ENCODE measurements around the gene MRAP.

Gene MRAP

GRCh38 chr21:32350211-32350980 is 51.7 kb downstream of the MRAP start:
- no peaks in the 10 kb centered on the region for H4K20me1 ChIP-seq (ENCODE audit: control insufficient read depth, insufficient read depth, low read depth, low read length)
- peaks cover 99% of the 10 kb centered on the region for H3K36me3 ChIP-seq (ENCODE audit: control insufficient read depth, low read length)
- H3K79me2 ChIP-seq (ENCODE audit: control insufficient read depth, low read length), result no peaks in the 10 kb centered on the region
- no peaks in the 10 kb centered on the region for H3K27me3 ChIP-seq (ENCODE audit: control insufficient read depth, low read length)
- no peak overlapping the region for H3K27ac ChIP-seq (ENCODE audit: low read depth, low read length)
- H3K4me2 ChIP-seq (ENCODE audit: low read length), result no peak overlapping the region
- H3K4me3 ChIP-seq (ENCODE audit: low read length), result no peak overlapping the region
- no peak for TF ChIP-seq EZH2phosphoT487 (IDR thresholded peaks at IDR 0.05; ENCODE audit: borderline replicate concordance, low read length)
- TF ChIP-seq, protein P1, sequence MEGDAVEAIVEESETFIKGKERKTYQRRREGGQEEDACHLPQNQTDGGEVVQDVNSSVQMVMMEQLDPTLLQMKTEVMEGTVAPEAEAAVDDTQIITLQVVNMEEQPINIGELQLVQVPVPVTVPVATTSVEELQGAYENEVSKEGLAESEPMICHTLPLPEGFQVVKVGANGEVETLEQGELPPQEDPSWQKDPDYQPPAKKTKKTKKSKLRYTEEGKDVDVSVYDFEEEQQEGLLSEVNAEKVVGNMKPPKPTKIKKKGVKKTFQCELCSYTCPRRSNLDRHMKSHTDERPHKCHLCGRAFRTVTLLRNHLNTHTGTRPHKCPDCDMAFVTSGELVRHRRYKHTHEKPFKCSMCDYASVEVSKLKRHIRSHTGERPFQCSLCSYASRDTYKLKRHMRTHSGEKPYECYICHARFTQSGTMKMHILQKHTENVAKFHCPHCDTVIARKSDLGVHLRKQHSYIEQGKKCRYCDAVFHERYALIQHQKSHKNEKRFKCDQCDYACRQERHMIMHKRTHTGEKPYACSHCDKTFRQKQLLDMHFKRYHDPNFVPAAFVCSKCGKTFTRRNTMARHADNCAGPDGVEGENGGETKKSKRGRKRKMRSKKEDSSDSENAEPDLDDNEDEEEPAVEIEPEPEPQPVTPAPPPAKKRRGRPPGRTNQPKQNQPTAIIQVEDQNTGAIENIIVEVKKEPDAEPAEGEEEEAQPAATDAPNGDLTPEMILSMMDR (IDR thresholded peaks at IDR 0.05; ENCODE audit: low read depth, low read length, poor library complexity, severe bottlenecking), result no peak
- H3F3A ChIP-seq (ENCODE audit: control insufficient read depth, insufficient read depth), result no peaks in the 10 kb centered on the region
- H3K4me1 ChIP-seq (ENCODE audit: control insufficient read depth, low read length), result no peaks in the 10 kb centered on the region
- H3K9me2 ChIP-seq (replicated peaks; ENCODE audit: control insufficient read depth, low read length), result no peaks in the 10 kb centered on the region
- H3K9me3 ChIP-seq (ENCODE audit: control insufficient read depth, insufficient read depth, low read length), result peaks cover 12% of the 10 kb centered on the region

GRCh38 chr21:32350981-32351380 is 52.3 kb downstream of the MRAP start:
- Histone ChIP-seq H3F3A (ENCODE audit: control insufficient read depth, insufficient read depth) (no peaks in the 10 kb centered on the region), H3K27ac (ENCODE audit: low read depth, low read length) (no peak overlapping the region), H3K27me3 (ENCODE audit: control insufficient read depth, low read length) (no peaks in the 10 kb centered on the region), H3K79me2 (ENCODE audit: control insufficient read depth, low read length) (no peaks in the 10 kb centered on the region), H3K9me3 (ENCODE audit: control insufficient read depth, insufficient read depth, low read length) (peaks cover 10% of the 10 kb centered on the region; the same call in 1 of the 2 replicates), H3K4me3 (ENCODE audit: low read length) (no peak overlapping the region), H3K4me2 (ENCODE audit: low read length) (no peak overlapping the region), H3K4me1 (ENCODE audit: control insufficient read depth, low read length) (no peaks in the 10 kb centered on the region), H4K20me1 (ENCODE audit: control insufficient read depth, insufficient read depth, low read depth, low read length) (no peaks in the 10 kb centered on the region), H3K36me3 (ENCODE audit: control insufficient read depth, low read length) (peaks cover 99% of the 10 kb centered on the region), H3K9me2 (replicated peaks; ENCODE audit: control insufficient read depth, low read length) (no peaks in the 10 kb centered on the region)
- no peak for TF ChIP-seq EZH2phosphoT487 (IDR thresholded peaks at IDR 0.05; ENCODE audit: borderline replicate concordance, low read length)
- TF ChIP-seq, protein P1 (IDR thresholded peaks at IDR 0.05; ENCODE audit: low read depth, low read length, poor library complexity, severe bottlenecking), result no peak

- no peaks in the 10 kb centered on the region for H3K4me1 ChIP-seq (ENCODE audit: control insufficient read depth, low read length)
- H3K79me2 ChIP-seq (ENCODE audit: control insufficient read depth, low read length), result no peaks in the 10 kb centered on the region
- H4K20me1 ChIP-seq (ENCODE audit: control insufficient read depth, insufficient read depth, low read depth, low read length), result no peaks in the 10 kb centered on the region
- H3K9me3 ChIP-seq (ENCODE audit: control insufficient read depth, insufficient read depth, low read length), result peaks cover 8% of the 10 kb centered on the region; the same call in 1 of the 2 replicates
- H3K4me3 ChIP-seq (ENCODE audit: low read length), result no peak overlapping the region
- no peak overlapping the region for H3K27ac ChIP-seq (ENCODE audit: low read depth, low read length)
- no peaks in the 10 kb centered on the region for H3K27me3 ChIP-seq (ENCODE audit: control insufficient read depth, low read length)
- H3K4me2 ChIP-seq (ENCODE audit: low read length), result no peak overlapping the region
- peaks cover 99% of the 10 kb centered on the region for H3K36me3 ChIP-seq (ENCODE audit: control insufficient read depth, low read length)
- TF ChIP-seq, protein P1 (IDR thresholded peaks at IDR 0.05; ENCODE audit: low read depth, low read length, poor library complexity, severe bottlenecking), result no peak
- TF ChIP-seq EZH2phosphoT487 (IDR thresholded peaks at IDR 0.05; ENCODE audit: borderline replicate concordance, low read length), result no peak
- H3F3A ChIP-seq (ENCODE audit: control insufficient read depth, insufficient read depth), result no peaks in the 10 kb centered on the region
- H3K9me2 ChIP-seq (replicated peaks; ENCODE audit: control insufficient read depth, low read length), result no peaks in the 10 kb centered on the region
These were observed 52.8 kb downstream of the MRAP start for GRCh38 chr21:32351428-32351827.
